GM19463 (cell line): ENCODE measurements around the gene PTPRE.

Experiments used
- ATAC-seq: cut with Tn5 transposase; IDR thresholded peaks from one replicate; pipeline ENCODE4 v1.9.1; 2021; ENCODE audit warnings: mild to moderate bottlenecking, moderate library complexity; ENCODE audit not compliant: unreplicated experiment

PTPRE gene, protein sequence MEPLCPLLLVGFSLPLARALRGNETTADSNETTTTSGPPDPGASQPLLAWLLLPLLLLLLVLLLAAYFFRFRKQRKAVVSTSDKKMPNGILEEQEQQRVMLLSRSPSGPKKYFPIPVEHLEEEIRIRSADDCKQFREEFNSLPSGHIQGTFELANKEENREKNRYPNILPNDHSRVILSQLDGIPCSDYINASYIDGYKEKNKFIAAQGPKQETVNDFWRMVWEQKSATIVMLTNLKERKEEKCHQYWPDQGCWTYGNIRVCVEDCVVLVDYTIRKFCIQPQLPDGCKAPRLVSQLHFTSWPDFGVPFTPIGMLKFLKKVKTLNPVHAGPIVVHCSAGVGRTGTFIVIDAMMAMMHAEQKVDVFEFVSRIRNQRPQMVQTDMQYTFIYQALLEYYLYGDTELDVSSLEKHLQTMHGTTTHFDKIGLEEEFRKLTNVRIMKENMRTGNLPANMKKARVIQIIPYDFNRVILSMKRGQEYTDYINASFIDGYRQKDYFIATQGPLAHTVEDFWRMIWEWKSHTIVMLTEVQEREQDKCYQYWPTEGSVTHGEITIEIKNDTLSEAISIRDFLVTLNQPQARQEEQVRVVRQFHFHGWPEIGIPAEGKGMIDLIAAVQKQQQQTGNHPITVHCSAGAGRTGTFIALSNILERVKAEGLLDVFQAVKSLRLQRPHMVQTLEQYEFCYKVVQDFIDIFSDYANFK

DNA sequence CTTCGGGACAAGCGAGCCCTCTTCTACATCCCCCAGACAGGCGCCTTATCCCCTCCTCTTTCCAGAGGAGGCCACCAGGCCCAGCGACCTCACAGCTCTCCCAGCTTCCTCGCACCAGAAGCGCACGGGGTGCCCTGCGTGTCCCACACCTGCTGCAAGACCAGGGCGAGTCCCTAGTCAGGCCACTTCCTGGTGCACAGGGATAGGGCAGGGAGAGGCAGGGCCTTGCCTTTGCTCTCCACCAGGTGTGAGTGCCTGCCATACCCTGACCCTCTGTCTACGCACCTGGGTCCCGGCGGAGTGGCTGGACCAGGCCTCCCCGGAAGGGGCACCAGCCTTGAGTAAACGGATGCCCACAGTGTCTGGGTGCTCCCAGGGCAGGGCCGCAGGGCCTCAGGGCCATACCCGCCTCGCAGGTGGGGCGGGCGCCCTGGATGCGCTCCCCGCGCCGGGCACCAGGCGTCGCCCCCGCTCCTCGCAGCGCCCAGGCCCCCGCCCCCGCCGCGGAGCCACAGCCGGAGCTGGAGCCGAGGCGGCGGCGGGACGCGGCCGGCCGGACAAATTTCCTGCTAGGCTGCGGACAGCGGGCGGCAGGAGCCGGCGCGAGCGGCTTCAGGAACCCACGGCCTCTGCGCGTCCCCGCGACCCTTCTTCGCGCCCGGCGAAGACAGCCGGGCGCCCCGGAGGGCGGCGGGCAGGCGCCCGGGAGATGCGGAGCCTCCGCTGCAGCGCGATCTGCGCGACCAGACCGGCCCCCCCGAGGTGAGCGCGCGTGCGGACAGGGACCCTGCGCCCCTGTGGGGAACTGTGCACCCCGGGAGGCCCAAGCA lies at the start of gene PTPRE:
Gene PTPRE (plus strand): TSS at position 556 of the 830 bp plus-strand sequence. CDS start 133,779 bp downstream, outside the sequence.
- ATAC-seq: peak; percentile 98

DNA sequence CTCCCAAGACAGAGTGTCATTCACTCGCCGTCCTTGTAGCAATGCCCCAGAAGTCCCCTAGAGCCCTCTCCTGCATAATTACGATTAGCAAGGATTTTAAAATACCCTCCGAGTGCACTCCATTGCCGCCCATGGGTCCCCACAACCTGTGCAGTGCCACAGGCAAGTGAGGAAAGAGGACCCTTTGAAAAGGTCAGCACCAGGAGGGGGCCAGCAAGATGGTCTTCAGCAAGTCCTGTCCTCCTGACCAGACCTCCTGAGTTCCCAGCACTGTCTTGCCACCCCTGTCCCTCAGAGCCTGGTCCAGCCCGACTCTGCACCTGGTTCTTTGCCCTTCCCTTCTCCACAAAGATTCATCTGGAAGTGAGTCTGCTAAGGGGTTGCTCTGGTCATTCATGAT lies 46.3 kb upstream of the PTPRE start:
- ATAC-seq: no peak

DNA sequence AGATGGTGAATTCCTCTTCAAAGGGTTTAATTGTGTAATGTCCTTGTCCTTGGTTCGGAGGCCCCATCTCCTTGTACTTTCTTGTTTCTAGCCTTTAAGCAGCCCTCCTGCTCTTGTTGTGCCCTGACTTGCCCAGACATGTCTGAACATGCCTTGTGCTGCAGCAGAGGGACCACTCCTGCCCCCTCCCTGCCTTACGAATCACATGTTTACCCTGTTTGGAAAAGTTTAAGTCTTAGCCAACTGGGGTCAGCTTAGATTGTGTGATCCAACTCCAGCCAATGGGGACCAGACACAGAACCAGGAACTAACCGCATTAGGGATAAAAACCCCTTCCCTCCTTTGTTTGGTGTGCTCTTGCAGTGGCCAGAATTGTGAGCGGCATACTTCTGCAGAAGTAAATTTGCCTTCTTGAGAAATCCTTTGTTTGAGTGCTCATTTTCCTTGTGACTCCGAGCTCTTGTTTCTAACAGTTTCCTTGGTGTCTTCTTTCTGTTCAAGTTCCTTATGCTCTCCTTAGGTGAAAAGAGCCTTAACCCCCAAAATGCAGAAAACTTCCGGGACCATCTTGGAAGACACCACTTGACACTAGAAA lies 43.6 kb upstream of the PTPRE start:
- ATAC-seq: no peak

DNA sequence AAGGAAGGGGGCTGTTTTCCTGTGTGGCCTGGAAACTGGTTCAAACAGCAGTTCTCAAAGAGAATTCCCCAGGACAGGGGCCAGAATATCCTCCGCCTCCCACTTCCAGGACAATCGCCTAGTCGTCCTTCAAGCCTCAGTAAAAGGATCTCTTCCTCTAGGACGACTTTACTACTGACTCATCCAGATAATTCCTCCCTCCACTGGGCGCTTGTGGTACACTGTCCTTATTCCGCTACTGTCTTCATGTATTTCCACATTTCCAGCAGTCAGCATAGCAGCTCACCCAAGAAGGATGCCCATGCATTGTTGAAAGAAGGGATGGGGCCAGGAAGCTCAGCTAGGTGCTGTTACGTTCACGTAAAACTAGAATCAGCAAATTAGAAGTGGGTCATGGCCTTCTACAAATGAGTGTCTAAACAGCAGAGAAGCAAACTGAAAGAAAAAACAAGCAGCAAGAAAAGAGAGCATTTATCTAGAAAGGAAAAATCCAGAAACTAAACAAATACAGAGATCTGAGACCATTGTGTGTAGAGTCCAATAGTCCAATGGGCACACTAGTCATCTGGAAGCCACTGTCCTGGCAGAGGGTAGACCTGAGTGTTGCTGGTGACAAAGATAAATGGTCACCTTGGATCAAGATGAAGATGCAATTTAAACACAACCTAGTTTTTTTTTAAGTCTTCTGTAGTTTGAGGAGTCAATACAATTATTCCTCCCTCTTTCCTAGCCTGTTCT lies 40.5 kb upstream of the PTPRE start:
- no peak for ATAC-seq

- no peak for ATAC-seq
Observed at GRCh38 chr10:127867805-127868204, 39.1 kb upstream of the PTPRE start.

DNA sequence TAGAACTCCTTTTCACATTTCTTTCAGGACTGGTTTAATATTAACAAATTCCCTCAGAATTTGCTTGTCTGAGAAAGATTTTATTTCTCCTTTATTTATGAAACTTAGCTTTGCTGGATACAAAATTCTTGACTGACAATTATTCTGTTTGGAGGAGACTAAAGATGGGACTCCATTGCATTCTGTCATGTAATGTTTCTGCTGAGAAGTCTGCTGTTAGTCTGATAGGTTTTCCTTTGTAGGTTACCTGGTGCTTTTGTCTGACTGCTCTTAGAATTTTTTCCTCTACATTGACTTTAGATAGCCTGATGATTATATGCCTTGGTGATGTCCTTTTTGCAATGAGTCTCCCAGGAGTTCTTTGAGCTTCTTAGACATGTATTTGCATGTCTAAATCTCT lies 37.6 kb upstream of the PTPRE start:
- ATAC-seq: no peak

- no peak for ATAC-seq
Observed at GRCh38 chr10:127871631-127872010, 35.3 kb upstream of the PTPRE start.

GRCh38 chr10:127872011-127872761 lies 34.7 kb upstream of the PTPRE start:
- no peak for ATAC-seq

DNA sequence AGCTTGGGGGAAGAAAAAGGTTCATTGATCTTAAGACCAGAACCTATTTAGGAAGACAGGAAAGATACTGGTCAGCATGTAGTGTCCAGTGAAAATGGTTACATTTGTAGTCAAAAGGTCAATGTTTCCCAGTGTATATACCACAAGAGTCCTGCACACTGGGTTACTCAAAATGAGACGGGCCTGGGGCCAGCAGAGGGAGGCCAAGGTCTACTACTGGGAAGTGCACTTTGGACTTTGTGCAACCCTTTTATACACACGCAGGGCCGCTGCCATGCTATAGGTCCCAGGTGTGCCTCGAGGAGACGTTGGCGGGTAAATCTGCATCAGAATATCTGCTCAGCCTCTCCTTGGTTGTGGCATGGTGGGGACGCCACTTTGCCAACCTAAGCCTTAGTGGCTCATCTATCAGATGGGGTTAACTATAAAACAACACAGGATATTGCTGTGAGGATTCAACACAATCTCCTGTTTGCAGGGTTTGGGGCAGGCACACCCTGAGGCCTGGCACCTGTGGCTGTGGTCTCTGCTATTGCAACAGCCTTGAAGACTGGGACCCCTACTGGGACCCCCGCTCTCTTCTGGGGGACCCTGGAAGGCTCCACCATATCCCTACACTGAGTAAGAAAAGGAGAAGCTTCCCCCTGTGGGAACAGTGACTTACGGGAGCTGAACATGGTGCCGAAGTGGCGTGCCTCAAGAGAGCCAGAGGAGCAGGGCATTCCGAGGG lies 33.9 kb upstream of the PTPRE start:
- ATAC-seq: no peak

- no peak for ATAC-seq
Observed at GRCh38 chr10:127873901-127874470, 32.9 kb upstream of the PTPRE start.

- ATAC-seq: peak; percentile 58
Observed at GRCh38 chr10:127874671-127875448, 32.0 kb upstream of the PTPRE start.

DNA sequence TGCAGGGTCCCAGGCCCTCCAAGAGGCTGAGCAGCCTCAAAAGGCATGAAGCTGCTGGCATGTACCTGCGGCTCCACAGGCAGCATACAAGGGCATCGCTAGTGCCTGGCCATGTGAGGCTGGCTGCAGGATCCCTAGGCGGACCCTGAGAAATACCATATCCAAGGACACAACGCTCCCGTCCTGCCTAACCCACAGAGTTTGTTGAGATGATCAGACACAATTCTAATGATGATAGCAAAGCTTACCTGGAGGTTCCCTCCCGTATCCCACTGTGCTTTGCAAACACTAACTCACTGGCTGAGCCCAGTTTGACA lies 31.5 kb upstream of the PTPRE start:
- no peak for ATAC-seq

DNA sequence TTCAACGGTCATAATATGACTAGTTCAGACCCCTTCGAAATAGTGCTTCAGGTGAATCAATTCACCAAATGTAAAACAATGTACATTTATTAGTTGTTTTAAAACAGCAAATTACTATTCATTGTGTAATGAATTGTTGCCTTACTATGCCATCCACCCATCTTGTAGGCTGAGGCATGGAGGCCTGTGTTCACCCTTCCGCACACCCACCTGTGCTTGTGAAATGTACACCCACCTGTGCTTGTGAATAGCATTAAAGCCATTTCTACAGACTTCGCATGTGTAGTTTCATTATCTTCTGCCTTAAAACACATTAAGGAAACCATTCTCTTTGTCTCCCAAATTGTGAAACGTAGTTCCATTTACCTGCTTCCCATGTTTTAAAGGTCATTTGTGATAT lies 31.0 kb upstream of the PTPRE start:
- ATAC-seq: no peak

DNA sequence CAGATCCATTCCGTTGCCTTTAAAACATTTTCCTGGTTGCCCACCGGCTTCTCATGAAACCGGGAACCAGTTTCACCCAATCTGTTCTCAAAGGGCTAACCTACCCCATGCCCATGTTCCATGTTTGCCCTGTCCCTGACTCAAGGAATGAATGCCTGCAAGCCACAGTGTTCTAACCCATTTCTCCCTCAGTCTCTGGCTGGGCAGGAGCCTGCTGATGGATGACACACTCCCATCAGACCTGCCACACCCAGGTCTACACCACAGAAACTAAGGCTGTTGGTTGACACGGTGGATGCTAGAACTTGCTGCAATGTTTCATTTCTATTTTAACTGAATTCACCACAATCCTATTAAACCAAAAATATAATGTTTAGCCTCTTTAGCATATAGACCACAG lies 29.8 kb upstream of the PTPRE start:
- ATAC-seq: no peak

- no peak for ATAC-seq
Observed at GRCh38 chr10:127877699-127878098, 29.2 kb upstream of the PTPRE start.

DNA sequence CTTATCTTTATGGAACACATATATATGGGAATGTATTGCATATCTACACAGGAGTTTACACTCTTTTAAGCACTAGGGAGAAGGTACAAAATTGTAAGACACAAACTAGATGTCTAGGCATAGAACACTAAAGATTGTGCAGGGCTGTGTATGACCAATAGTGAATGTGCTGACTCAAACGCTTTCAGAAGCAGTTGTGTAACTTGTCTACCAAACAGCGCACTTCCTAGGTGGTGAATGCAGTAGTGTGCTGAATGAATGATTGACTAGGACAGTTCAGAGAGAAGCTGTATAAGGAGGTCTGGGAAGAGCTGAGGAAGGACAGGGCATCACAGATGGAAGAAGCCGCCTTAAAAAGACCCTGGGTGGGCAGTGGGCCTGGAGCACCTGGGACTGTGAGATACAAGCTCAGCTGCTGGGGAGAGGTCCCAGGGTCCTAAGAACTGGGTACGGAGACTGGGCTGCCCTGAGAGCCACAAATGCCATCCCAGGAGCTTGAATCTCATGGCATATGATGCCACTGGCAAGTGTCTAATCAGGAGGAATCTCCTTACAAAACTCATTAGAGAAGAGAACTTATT lies 28.3 kb upstream of the PTPRE start:
- no peak for ATAC-seq

- no peak for ATAC-seq
Observed at GRCh38 chr10:127880557-127880956, 26.3 kb upstream of the PTPRE start.

GRCh38 chr10:127881262-127881661 lies 25.6 kb upstream of the PTPRE start:
- ATAC-seq: no peak
